MM.1S (cell line): Measurements from ENCODE around the gene SCARB2.

Experiments
- CTCF ChIP-seq: fragments of 300-600 bp; sonication (generic); IDR thresholded peaks from 2 replicates; pipeline ENCODE4 v1.5.1; 2016; ENCODE audit warnings: antibody characterized with exemption, low read length, mixed read lengths
- EZH2 ChIP-seq: fragments of 300-600 bp; sonication (generic); optimal IDR thresholded peaks from 2 replicates; pipeline ENCODE3; 2017; ENCODE audit warnings: low read depth, mild to moderate bottlenecking, antibody characterized with exemption, low read length, mixed read lengths

DNA sequence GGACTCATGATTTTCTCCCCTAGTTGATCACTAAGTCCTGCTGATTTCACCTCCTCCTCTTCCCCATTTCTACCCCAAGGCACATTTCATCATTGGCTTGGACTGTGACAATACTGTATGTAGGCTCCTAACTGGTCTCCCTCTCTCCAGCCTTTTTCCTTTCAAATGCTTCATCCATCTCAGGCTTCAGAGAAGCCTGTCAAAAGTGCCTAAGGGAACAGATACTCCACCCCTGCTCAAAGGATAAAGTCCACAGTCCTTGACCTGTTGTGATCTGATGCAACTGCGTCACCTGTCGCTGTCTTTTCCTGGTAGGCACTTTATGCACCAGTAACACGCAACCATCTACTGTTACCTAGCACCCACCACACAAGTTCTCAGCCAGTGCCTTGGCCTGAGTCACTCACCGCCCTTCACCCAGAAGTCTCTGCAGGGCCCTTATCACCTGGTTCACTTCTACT lies 12.8 kb downstream of the SCARB2 start:
- no peak for TF ChIP-seq CTCF
- no peak for TF ChIP-seq EZH2
